ENCODE measurements around the gene MCOLN2.
A peak's percentile ranks its signal among the peaks of the same experiment; 100 is the strongest.
"Not testable (repeated sequence)": the region's sequence is repeated elsewhere in the genome, so short reads cannot be mapped to it uniquely, and the experiment has no call there.

Gene MCOLN2

GRCh38 chr1:84919461-84919970 is 77.4 kb downstream of the MCOLN2 start:
- in situ Hi-C loops (cut with MboI; ENCODE audit: low sequenced_read_pairs), result no loop called here

GRCh38 chr1:84918726-84919336 is 78.1 kb downstream of the MCOLN2 start:
- Histone ChIP-seq H3K9me3 (no peaks in the 10 kb centered on the region), H3K27me3 (ENCODE audit: low read depth) (no peaks in the 10 kb centered on the region), H3K36me3 (replicated peaks) (no peaks in the 10 kb centered on the region), H3K4me1 (no peaks in the 10 kb centered on the region; the same call in 1 of the 2 replicates), H3K4me3 (no peak overlapping the region)
- in situ Hi-C loops (cut with MboI; ENCODE audit: low sequenced_read_pairs), result no loop called here
- DNase-seq (ENCODE audit: low spot score in 2 of 2), result no peak

More at GRCh38 chr1:84919461-84919970, 77.4 kb downstream of the MCOLN2 start:
- no peak for DNase-seq (ENCODE audit: low spot score in 2 of 2)
- no peaks in the 10 kb centered on the region for H3K36me3 ChIP-seq (replicated peaks)
- H3K4me1 ChIP-seq, result no peaks in the 10 kb centered on the region; the same call in 1 of the 2 replicates
- H3K4me3 ChIP-seq, result no peak overlapping the region
- no peaks in the 10 kb centered on the region for H3K27me3 ChIP-seq (ENCODE audit: low read depth)
- no peaks in the 10 kb centered on the region for H3K9me3 ChIP-seq

GRCh38 chr1:84916897-84917296 is 80.0 kb downstream of the MCOLN2 start:
- Histone ChIP-seq H3K36me3 (replicated peaks) (no peaks in the 10 kb centered on the region), H3K4me3 (no peak overlapping the region), H3K9me3 (no peaks in the 10 kb centered on the region), H3K27me3 (ENCODE audit: low read depth) (no peaks in the 10 kb centered on the region), H3K4me1 (peaks cover 2% of the 10 kb centered on the region; the same call in 1 of the 2 replicates)
- in situ Hi-C loops (cut with MboI; ENCODE audit: low sequenced_read_pairs), result no loop called here
- no peak for DNase-seq (ENCODE audit: low spot score in 2 of 2)

GRCh38 chr1:84913555-84913892 is 83.4 kb downstream of the MCOLN2 start:
- Histone ChIP-seq H3K4me1 (peaks cover 2% of the 10 kb centered on the region; the same call in 1 of the 2 replicates), H3K9me3 (no peaks in the 10 kb centered on the region), H3K36me3 (replicated peaks) (no peaks in the 10 kb centered on the region), H3K27me3 (ENCODE audit: low read depth) (no peaks in the 10 kb centered on the region), H3K4me3 (no peak overlapping the region)
- in situ Hi-C loops (cut with MboI; ENCODE audit: low sequenced_read_pairs), result no loop called here
- no peak for DNase-seq (ENCODE audit: low spot score in 2 of 2)

GRCh38 chr1:84912726-84913554 is 84.0 kb downstream of the MCOLN2 start:
- in situ Hi-C loops (cut with MboI; ENCODE audit: low sequenced_read_pairs), result no loop called here
- Histone ChIP-seq H3K27me3 (ENCODE audit: low read depth) (no peaks in the 10 kb centered on the region), H3K4me3 (no peak overlapping the region), H3K4me1 (peaks cover 2% of the 10 kb centered on the region; the same call in 1 of the 2 replicates), H3K36me3 (replicated peaks) (no peaks in the 10 kb centered on the region), H3K9me3 (no peaks in the 10 kb centered on the region)
- DNase-seq (ENCODE audit: low spot score in 2 of 2), result no peak

GRCh38 chr1:84908746-84909464 is 88.0 kb downstream of the MCOLN2 start:
- H3K4me3 ChIP-seq; in situ Hi-C loops (cut with MboI; ENCODE audit: low sequenced_read_pairs); H3K9me3 ChIP-seq; DNase-seq (ENCODE audit: low spot score in 2 of 2); H3K36me3 ChIP-seq (replicated peaks); H3K4me1 ChIP-seq; H3K27me3 ChIP-seq (ENCODE audit: low read depth): not testable (repeated sequence)

- H3K9me3 ChIP-seq, result no peaks in the 10 kb centered on the region
- no peaks in the 10 kb centered on the region for H3K27me3 ChIP-seq (ENCODE audit: low read depth)
- no peaks in the 10 kb centered on the region for H3K36me3 ChIP-seq (replicated peaks)
- no peak for DNase-seq (ENCODE audit: low spot score in 2 of 2)
- in situ Hi-C loops (cut with MboI; ENCODE audit: low sequenced_read_pairs), result no loop called here
- no peak overlapping the region for H3K4me3 ChIP-seq
- H3K4me1 ChIP-seq, result no peaks in the 10 kb centered on the region
These were observed 89.7 kb downstream of the MCOLN2 start for GRCh38 chr1:84907095-84907827.

GRCh38 chr1:84902727-84903126 is 94.2 kb downstream of the MCOLN2 start:
- DNase-seq (ENCODE audit: low spot score in 2 of 2); H3K9me3 ChIP-seq; H3K36me3 ChIP-seq (replicated peaks); H3K27me3 ChIP-seq (ENCODE audit: low read depth); H3K4me1 ChIP-seq; H3K4me3 ChIP-seq; in situ Hi-C loops (cut with MboI; ENCODE audit: low sequenced_read_pairs): not testable (repeated sequence)

GRCh38 chr1:84899969-84900368 is 96.9 kb downstream of the MCOLN2 start:
- DNase-seq (ENCODE audit: low spot score in 2 of 2), result no peak
- H3K36me3 ChIP-seq (replicated peaks), result no peaks in the 10 kb centered on the region
- in situ Hi-C loops (cut with MboI; ENCODE audit: low sequenced_read_pairs), result no loop called here
- no peak overlapping the region for H3K4me3 ChIP-seq
- no peaks in the 10 kb centered on the region for H3K9me3 ChIP-seq
- H3K27me3 ChIP-seq (ENCODE audit: low read depth), result no peaks in the 10 kb centered on the region; the same call in 1 of the 2 replicates
- peaks cover 7% of the 10 kb centered on the region for H3K4me1 ChIP-seq

GRCh38 chr1:84896279-84896678 is 100.6 kb downstream of the MCOLN2 start:
- no peak for DNase-seq (ENCODE audit: low spot score in 2 of 2)
- peaks cover 28% of the 10 kb centered on the region for H3K4me1 ChIP-seq
- in situ Hi-C loops (cut with MboI; ENCODE audit: low sequenced_read_pairs), result no loop called here
- H3K27me3 ChIP-seq (ENCODE audit: low read depth), result no peaks in the 10 kb centered on the region; the same call in 1 of the 2 replicates
- no peak overlapping the region for H3K4me3 ChIP-seq
- H3K9me3 ChIP-seq, result no peaks in the 10 kb centered on the region
- no peaks in the 10 kb centered on the region for H3K36me3 ChIP-seq (replicated peaks)

- Histone ChIP-seq H3K36me3 (replicated peaks) (no peaks in the 10 kb centered on the region; the same call in 1 of the 2 replicates), H3K4me3 (peak within 1 kb of the TSS; percentile 55)
- in situ Hi-C loops (cut with MboI; ENCODE audit: low sequenced_read_pairs), result no loop called here
These were observed 104.0 kb downstream of the MCOLN2 start, which contains the start of gene LPAR3 for GRCh38 chr1:84892705-84893618. Gene LPAR3 (minus strand): TSS chr1:84893206. CDS start chr1:84866120, 27,086 bp downstream.

GRCh38 chr1:84890566-84890965 is 106.3 kb downstream of the MCOLN2 start:
- Histone ChIP-seq H3K27me3 (ENCODE audit: low read depth) (no peaks in the 10 kb centered on the region), H3K9me3 (no peaks in the 10 kb centered on the region), H3K4me3 (no peak overlapping the region), H3K36me3 (replicated peaks) (no peaks in the 10 kb centered on the region; the same call in 1 of the 2 replicates), H3K4me1 (peaks cover 28% of the 10 kb centered on the region)
- no peak for DNase-seq (ENCODE audit: low spot score in 2 of 2)
- in situ Hi-C loops (cut with MboI; ENCODE audit: low sequenced_read_pairs), result no loop called here

More at GRCh38 chr1:84892705-84893618, 104.0 kb downstream of the MCOLN2 start, which contains the start of gene LPAR3:
- H3K27me3 ChIP-seq (ENCODE audit: low read depth), result no peaks in the 10 kb centered on the region
- peaks cover 30% of the 10 kb centered on the region for H3K4me1 ChIP-seq
- DNase-seq (ENCODE audit: low spot score in 2 of 2), result peak; percentile 84 to 93
- no peaks in the 10 kb centered on the region for H3K9me3 ChIP-seq
